SU-DHL-6 (cell line): ENCODE data around the gene NCKAP5.

ENCODE experiments used
- H2AFZ ChIP-seq: fragments of 200-600 bp; sonication (generic); 2 replicates; pipeline ENCODE4 v1.6.1; 2014; ENCODE audit warnings: low read depth, mild to moderate bottlenecking, moderate library complexity, mixed read lengths, antibody characterized with exemption, low read length; ENCODE audit not compliant: severe bottlenecking
- H3F3A ChIP-seq: fragments of 200-600 bp; shearing (Covaris generic); 2 replicates; pipeline ENCODE4 v1.6.0; 2016; ENCODE audit warnings: antibody characterized with exemption, mild to moderate bottlenecking; ENCODE audit not compliant: insufficient read depth
- H3K27ac ChIP-seq: fragments of 200-600 bp; sonication (generic); 2 replicates; pipeline ENCODE4 v1.5.1; 2016; ENCODE audit warnings: low read depth, mild to moderate bottlenecking, low read length, moderate library complexity, mixed read lengths
- H3K27me3 ChIP-seq: fragments of 200-600 bp; sonication (generic), shearing (Covaris generic); 2 replicates; pipeline ENCODE4 v1.6.0; 2014; ENCODE audit warnings: mild to moderate bottlenecking, low read length
- H3K36me3 ChIP-seq: fragments of 200-600 bp; sonication (generic); 2 replicates; pipeline ENCODE4 v1.6.1; 2014; ENCODE audit warnings: mild to moderate bottlenecking, low read length, mixed read lengths
- H3K4me2 ChIP-seq: fragments of 300-600, 200-600 bp; shearing (Covaris generic), sonication (generic); 2 replicates; pipeline ENCODE4 v1.6.0; 2014; ENCODE audit warnings: low read length, low read depth, mild to moderate bottlenecking; ENCODE audit not compliant: poor library complexity, severe bottlenecking
- H3K4me3 ChIP-seq: fragments of 200-600 bp; sonication (generic); 2 replicates; pipeline ENCODE4 v1.5.1; 2014; ENCODE audit warnings: antibody characterized with exemption, low read length, mild to moderate bottlenecking, mixed read lengths; ENCODE audit not compliant: insufficient read depth, poor library complexity, severe bottlenecking
- H3K79me2 ChIP-seq: fragments of 200-600 bp; sonication (generic); 2 replicates; pipeline ENCODE4 v1.6.1; 2014; ENCODE audit warnings: mild to moderate bottlenecking, low read length, moderate library complexity; ENCODE audit not compliant: insufficient read depth
- H3K9ac ChIP-seq: fragments of 200-600 bp; sonication (generic); 2 replicates; pipeline ENCODE4 v1.7.0; 2014; ENCODE audit warnings: mild to moderate bottlenecking, low read length
- H3K9me2 ChIP-seq: fragments of 200-600 bp; sonication (generic); replicated peaks from 2 replicates; pipeline ENCODE4 v1.6.1; 2014; ENCODE audit warnings: low read length; ENCODE audit not compliant: insufficient read depth
- H3K9me3 ChIP-seq: fragments of 200-600 bp; sonication (generic); 2 replicates; pipeline ENCODE4 v1.6.1; 2014; ENCODE audit warnings: low read length, mixed read lengths; ENCODE audit not compliant: insufficient read depth
- H4K20me1 ChIP-seq: fragments of 200-600 bp; sonication (generic); 2 replicates; pipeline ENCODE4 v1.6.1; 2014; ENCODE audit warnings: low read depth, mild to moderate bottlenecking, antibody characterized with exemption, low read length, moderate library complexity, mixed read lengths
- CTCF ChIP-seq: fragments of 200-600 bp; sonication (generic); IDR thresholded peaks from one replicate; pipeline ENCODE4 v1.5.1; 2017; ENCODE audit warnings: antibody characterized with exemption, mild to moderate bottlenecking, low read length, moderate library complexity; ENCODE audit not compliant: insufficient read depth, poor library complexity, severe bottlenecking
- EZH2phosphoT487 ChIP-seq: fragments of 200-600 bp; sonication (generic), shearing (Covaris generic); conservative IDR thresholded peaks from 2 replicates; pipeline ENCODE4 v1.6.1; 2018; ENCODE audit warnings: mild to moderate bottlenecking, antibody characterized with exemption, low read length, moderate library complexity, mixed read lengths

NCKAP5 gene

GRCh38 chr2:133135035-133135654 lies 433.1 kb downstream of the NCKAP5 start:
- no peak overlapping the region for H2AFZ ChIP-seq
- TF ChIP-seq CTCF (no peak), EZH2phosphoT487 (no peak)
- H3K9me3 ChIP-seq, result no peaks in the 10 kb centered on the region
- no peaks in the 10 kb centered on the region for H4K20me1 ChIP-seq
- no peaks in the 10 kb centered on the region for H3K36me3 ChIP-seq
- H3K4me3 ChIP-seq, result no peak overlapping the region
- H3K27me3 ChIP-seq, result no peaks in the 10 kb centered on the region
- no peak overlapping the region for H3K9ac ChIP-seq
- no peak overlapping the region for H3K4me2 ChIP-seq
- no peaks in the 10 kb centered on the region for H3K9me2 ChIP-seq
- no peaks in the 10 kb centered on the region for H3K79me2 ChIP-seq
- no peak overlapping the region for H3K27ac ChIP-seq
- no peaks in the 10 kb centered on the region for H3F3A ChIP-seq

- Histone ChIP-seq H3K9me2 (no peaks in the 10 kb centered on the region), H3K9me3 (no peaks in the 10 kb centered on the region), H3F3A (no peaks in the 10 kb centered on the region), H3K9ac (no peak overlapping the region), H3K79me2 (no peaks in the 10 kb centered on the region), H3K27ac (no peak overlapping the region), H4K20me1 (no peaks in the 10 kb centered on the region), H3K4me3 (no peak overlapping the region), H3K36me3 (no peaks in the 10 kb centered on the region), H3K27me3 (no peaks in the 10 kb centered on the region), H2AFZ (no peak overlapping the region), H3K4me2 (no peak overlapping the region)
- TF ChIP-seq EZH2phosphoT487 (no peak), CTCF (no peak)
Observed at GRCh38 chr2:133130548-133131246, 437.6 kb downstream of the NCKAP5 start.

- Histone ChIP-seq H3K9me2 (no peaks in the 10 kb centered on the region), H3K4me2 (no peak overlapping the region), H3K27ac (no peak overlapping the region), H3F3A (no peaks in the 10 kb centered on the region), H2AFZ (no peak overlapping the region), H3K79me2 (no peaks in the 10 kb centered on the region), H3K9me3 (no peaks in the 10 kb centered on the region), H3K4me3 (no peak overlapping the region), H3K9ac (no peak overlapping the region), H3K27me3 (no peaks in the 10 kb centered on the region), H4K20me1 (no peaks in the 10 kb centered on the region), H3K36me3 (no peaks in the 10 kb centered on the region)
- TF ChIP-seq CTCF (no peak), EZH2phosphoT487 (no peak)
Observed at GRCh38 chr2:133124446-133124845, 443.8 kb downstream of the NCKAP5 start.
